Stimulated activated CD8-positive, alpha-beta memory T cell treated with anti-CD3 and anti-CD28 coated beads, Interleukin-12 subunit alpha, Interleukin-12 subunit beta, amount 100 ng/mL, for 4 hours (primary cell): Measurements from ENCODE around the gene KLF1.
"Not testable (repeated sequence)": the region's sequence is repeated elsewhere in the genome, so short reads cannot be mapped to it uniquely, and the experiment has no call there.

Experiments
- DNase-seq: peaks from one replicate; pipeline ENCODE4 v3.0.0-alpha.2; 2020; ENCODE audit warnings: low read depth

Gene KLF1

GRCh38 chr19:12890787-12891552 is 4.0 kb upstream of the KLF1 start, which contains the start of gene GCDH:
Gene GCDH, plus strand, starts transcription at chr19:12891160. Its CDS starts 145 bp downstream, at chr19:12891305.
- peak; percentile 88 for DNase-seq

GRCh38 chr19:12890299-12890786 is 3.3 kb upstream of the KLF1 start:
- not testable (repeated sequence) for DNase-seq

GRCh38 chr19:12888006-12888603 is 1.1 kb upstream of the KLF1 start:
- no peak for DNase-seq

- no peak for DNase-seq
Observed at GRCh38 chr19:12886651-12886968, 391 bp downstream of the KLF1 start.

GRCh38 chr19:12885749-12886650 is 1.0 kb downstream of the KLF1 start:
- no peak for DNase-seq

- peak; percentile 69 for DNase-seq
Observed at GRCh38 chr19:12884926-12885748, 1.9 kb downstream of the KLF1 start.

GRCh38 chr19:12884627-12884925 is 2.4 kb downstream of the KLF1 start:
- DNase-seq: no peak

GRCh38 chr19:12884202-12884601 is 2.8 kb downstream of the KLF1 start:
- DNase-seq: no peak

GRCh38 chr19:12882589-12882988 is 4.4 kb downstream of the KLF1 start:
- no peak for DNase-seq

GRCh38 chr19:12881172-12881808 is 5.7 kb downstream of the KLF1 start, which contains the start of gene DNASE2:
Gene DNASE2, minus strand, starts transcription at chr19:12881449. Its CDS starts 74 bp downstream, at chr19:12881375.
- peak; percentile 75 for DNase-seq

GRCh38 chr19:12880551-12881171 is 6.3 kb downstream of the KLF1 start:
- DNase-seq: no peak

GRCh38 chr19:12875086-12875485 is 11.9 kb downstream of the KLF1 start:
- DNase-seq: no peak

- no peak for DNase-seq
Observed at GRCh38 chr19:12873891-12874745, 12.9 kb downstream of the KLF1 start.

GRCh38 chr19:12872941-12873890 is 13.8 kb downstream of the KLF1 start:
- peak; percentile 42 for DNase-seq

GRCh38 chr19:12872255-12872654 is 14.7 kb downstream of the KLF1 start:
- no peak for DNase-seq

- no peak for DNase-seq
Observed at GRCh38 chr19:12871681-12872080, 15.3 kb downstream of the KLF1 start.

- no peak for DNase-seq
Observed at GRCh38 chr19:12868540-12869112, 18.4 kb downstream of the KLF1 start.
